ENCODE measurements around the gene GXYLT2.

GRCh38 chr3:72860846-72861245 is 27.0 kb upstream of the GXYLT2 start:
- TF ChIP-seq CTCF (IDR thresholded peaks at IDR 0.05) (no peak), POLR2A (IDR thresholded peaks at IDR 0.05) (no peak)
